ENCODE measurements around the gene SFXN5.
"Not testable (repeated sequence)": the region's sequence is repeated elsewhere in the genome, so short reads cannot be mapped to it uniquely, and the experiment has no call there.

The SFXN5 gene, protein sequence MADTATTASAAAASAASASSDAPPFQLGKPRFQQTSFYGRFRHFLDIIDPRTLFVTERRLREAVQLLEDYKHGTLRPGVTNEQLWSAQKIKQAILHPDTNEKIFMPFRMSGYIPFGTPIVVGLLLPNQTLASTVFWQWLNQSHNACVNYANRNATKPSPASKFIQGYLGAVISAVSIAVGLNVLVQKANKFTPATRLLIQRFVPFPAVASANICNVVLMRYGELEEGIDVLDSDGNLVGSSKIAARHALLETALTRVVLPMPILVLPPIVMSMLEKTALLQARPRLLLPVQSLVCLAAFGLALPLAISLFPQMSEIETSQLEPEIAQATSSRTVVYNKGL

DNA sequence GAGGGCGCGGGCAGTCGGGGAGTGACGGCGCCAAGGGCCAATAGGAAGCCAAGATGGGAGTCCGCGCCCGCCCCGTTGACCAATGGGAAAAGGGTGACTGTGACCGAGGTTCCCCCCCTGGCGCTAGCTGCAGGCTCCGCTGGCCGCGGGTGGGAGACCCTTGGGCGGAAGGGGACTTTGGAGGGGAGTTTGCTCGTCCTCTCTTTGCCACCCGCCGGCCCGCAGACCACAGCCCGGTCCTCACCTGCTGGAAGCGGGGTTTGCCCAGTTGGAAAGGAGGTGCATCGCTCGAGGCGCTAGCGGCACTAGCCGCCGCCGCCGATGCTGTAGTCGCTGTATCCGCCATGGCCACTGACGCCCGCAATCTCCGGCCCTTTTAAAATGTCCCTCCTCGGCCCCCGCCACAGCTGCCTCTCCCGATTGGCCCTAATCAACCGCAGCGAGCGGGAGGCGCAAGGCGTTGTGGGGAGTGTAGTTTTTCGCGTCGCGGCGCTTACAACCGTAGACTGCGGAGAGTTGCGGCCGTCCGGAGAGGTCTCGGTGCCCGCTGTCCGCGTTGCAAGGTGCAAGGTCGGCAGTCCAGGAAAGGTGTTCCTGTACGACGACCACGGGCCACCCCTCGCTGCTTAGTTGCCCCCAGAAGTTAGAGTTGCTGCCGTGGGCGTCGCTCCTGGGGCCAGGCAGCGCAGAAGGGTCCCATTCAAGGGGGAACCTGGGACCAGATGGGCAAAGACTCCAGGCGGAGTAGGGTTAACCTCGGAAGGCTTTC, at the start of gene SFXN5:
SFXN5 (minus strand) TSS at position 353 of the 769 bp plus-strand sequence; CDS start at position 346, 7 bp downstream.
- peak; percentile 93 for DNase-seq (ENCODE audit: low read depth)

DNA sequence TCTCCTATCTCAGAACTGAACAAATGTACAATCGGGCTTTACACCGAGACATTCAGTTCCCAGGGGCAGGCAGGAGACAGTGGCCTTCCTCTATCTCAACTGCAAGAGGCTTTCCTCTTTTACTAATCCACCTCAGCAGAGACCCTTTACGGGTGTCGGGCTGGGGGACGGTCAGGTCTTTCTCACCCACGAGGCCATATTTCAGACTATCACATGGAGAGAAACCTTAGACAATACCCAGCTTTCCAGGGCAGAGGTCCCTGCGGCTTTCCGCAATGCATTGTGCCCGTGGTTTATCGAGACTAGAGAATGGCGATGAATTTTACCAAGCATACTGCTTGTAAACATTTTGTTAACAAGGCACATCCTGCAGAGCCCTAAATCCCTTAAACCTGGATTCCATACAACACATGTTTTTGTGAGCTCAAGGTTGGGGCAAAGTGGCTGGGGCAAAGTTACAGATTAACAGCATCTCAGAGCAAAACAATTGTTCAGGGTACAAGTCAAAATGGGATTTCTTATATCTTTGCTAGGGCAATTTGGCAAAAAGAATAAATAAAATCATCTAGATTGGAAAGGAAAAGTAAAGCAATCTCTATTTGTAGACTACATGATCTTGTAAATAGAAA, 48.2 kb upstream of the SFXN5 start:
- not testable (repeated sequence) for DNase-seq (ENCODE audit: low read depth)

DNA sequence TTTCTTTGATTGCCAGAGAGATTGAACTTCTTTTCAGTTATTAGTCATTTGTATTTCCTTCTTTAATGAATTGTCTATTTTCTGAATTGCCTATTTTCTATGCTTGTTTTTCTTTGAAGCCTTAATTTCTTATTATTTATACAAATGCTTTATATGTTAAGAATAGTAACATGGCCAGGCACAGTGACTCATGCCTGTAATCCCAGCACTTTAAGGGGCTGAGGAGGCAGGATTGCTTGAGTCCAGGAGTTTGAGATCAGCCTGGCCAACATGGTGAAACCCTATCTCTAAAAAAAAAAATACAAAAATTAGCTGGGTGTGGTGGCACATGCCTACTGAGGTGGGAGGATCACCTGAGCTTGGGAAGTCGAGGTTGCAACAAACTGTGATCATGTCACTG, 45.9 kb upstream of the SFXN5 start:
- no peak for DNase-seq (ENCODE audit: low read depth)

DNA sequence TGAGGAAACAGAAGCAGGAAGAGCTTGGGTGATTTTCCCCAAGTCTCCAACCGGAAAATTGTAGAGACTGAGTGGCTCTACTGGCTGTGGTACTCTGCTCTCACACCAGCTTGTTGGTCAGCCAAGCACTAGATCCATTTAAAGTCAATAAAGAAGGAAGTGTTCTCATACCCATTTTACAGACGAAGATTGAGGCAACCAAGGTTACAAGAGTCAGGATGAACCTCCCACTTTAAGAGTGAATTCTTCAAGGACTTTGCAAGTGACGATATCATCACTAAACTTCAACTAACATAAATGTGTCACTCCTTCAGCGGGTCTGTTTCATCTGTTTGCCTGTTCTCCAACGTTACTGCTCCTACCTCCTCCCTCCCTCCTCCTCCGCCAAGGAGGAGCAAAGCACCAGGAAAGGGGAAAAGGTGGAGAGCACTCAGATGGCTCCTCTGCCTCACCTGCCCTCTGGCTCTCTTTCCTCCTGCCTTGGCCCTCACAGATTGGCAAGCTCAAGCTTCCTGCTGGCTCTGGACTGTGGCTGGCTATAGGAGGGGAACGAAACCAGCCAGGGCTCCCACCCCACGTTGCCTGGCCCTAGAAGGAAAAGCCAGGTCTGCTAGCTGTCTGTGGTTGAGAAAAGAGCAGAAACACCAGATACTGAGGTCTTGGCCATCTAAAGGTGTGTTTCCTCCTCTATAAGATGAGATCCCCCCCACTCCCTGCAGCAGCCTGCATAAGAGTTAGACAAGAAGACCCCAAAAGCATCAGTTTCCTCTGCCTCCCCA, 44.9 kb upstream of the SFXN5 start:
- DNase-seq (ENCODE audit: low read depth), result no peak

DNA sequence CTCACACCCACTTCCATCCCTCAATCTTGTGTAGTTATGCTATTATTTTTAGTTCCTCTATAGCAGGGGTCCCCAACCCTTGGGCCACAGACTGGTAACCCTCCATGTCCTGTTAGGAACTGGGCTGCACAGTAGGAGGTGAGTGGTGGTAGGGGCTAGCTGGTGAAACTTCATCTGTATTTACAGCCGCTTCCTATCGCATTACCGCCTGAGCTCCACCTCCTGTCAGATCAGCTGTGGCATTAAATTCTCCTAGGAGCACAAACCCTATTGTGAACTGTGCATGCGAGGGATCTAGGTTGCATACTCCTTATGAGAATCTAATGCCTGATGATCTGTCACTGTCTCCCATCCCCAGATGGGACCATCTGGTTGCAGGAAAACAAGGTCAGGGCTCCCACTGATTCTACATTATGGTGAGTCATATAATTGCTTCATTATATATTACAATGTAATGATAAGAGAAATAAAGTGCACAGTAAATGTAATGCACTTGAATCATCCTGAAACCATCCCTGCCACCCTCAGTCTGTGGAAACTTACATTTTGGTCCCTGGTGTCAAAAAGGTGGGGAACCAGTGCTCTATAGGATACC, 42.9 kb upstream of the SFXN5 start:
- DNase-seq (ENCODE audit: low read depth), result no peak

DNA sequence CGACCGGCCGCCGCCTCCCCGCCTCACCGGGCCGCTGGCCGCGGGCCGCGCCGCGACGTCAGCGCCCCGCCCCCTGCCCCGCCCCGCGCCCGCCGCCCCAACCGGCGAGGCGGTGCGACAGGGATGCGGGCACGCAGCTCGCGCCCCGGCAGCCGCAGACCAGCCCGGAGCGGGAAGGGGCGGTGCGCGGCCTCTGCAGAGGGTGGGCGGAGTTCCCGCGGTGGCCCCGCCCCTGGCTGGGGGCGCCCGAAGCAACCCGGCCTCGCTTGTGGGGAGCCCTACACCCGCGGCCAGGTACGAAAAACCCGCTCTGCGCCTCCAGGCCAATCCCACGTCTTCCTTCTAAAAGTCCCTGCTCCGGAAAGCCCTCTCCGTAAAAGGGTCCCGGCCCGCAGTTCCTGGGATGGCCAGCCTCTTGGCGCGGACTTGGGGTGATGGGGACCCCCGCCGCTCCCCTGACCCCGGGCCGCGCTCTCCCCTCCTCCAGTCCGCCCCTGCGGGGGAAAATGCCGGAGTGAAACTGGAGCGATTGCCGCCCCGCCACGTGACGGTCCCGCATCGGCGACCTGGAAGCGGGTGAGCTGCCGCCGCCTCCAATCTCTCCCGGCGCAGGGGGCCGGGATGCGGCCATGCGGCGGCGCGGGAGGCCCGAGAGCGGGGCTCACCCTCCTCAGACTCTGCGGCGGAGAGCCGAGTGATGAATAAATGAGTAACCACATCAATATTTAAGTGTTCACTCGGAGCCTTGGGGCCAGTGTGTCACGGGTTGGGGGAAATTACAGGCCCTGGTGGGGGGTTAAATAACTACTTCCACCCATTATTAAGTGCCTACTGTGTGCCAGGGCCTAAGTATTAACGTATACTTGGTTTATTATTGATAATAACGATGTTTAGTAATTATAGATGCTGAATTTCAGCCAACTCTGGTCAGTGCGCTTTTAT, 41.7 kb upstream of the SFXN5 start, which contains the start of gene RAB11FIP5:
RAB11FIP5 (minus strand) TSS at position 36 of the 942 bp plus-strand sequence. CDS start 171 bp downstream, outside the sequence.
- peak; percentile 71 for DNase-seq (ENCODE audit: low read depth)

DNA sequence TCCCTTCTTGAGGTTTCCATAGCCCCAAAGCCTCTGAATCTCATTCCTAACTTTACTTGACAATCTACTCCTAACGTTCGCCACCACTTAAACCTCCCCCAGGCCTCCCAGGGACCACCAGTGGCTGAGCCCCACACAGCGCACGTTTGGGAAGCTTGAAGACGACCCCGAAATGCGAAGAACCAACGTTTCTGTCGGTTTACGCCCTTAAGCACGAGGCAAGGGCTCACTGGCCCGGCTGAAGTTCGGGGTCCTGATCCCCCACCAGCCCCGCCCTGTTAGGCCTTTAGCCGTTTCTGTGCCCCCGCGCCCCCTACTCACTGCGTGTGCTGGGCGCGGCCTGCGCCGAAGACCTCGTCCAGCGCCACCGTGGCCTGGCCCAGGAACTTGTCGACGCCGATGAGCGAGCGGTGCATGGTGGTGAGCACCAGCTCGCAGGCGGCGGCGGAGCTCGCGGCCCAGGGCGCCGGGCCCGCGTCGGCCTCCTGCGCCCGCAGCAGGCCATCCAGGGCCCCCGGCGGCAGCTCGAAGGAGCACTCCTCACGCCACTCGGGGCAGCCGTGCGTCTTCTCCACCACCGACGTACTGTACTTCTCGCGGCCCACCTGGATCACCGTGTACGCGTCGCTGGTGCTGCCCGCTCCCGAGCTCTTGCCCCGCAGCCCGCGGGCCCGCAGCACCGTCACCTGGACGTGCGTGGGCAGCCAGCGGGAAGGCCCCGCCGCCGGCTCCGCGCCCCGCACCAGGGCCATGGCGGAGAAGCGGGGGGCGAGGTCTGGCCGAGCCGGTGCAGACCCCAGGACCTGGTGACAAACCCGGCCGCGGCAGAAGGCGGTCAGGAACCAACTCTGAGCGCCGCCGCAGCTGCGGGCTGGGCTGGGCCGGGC, 40.8 kb upstream of the SFXN5 start:
- peak; percentile 6 for DNase-seq (ENCODE audit: low read depth)

DNA sequence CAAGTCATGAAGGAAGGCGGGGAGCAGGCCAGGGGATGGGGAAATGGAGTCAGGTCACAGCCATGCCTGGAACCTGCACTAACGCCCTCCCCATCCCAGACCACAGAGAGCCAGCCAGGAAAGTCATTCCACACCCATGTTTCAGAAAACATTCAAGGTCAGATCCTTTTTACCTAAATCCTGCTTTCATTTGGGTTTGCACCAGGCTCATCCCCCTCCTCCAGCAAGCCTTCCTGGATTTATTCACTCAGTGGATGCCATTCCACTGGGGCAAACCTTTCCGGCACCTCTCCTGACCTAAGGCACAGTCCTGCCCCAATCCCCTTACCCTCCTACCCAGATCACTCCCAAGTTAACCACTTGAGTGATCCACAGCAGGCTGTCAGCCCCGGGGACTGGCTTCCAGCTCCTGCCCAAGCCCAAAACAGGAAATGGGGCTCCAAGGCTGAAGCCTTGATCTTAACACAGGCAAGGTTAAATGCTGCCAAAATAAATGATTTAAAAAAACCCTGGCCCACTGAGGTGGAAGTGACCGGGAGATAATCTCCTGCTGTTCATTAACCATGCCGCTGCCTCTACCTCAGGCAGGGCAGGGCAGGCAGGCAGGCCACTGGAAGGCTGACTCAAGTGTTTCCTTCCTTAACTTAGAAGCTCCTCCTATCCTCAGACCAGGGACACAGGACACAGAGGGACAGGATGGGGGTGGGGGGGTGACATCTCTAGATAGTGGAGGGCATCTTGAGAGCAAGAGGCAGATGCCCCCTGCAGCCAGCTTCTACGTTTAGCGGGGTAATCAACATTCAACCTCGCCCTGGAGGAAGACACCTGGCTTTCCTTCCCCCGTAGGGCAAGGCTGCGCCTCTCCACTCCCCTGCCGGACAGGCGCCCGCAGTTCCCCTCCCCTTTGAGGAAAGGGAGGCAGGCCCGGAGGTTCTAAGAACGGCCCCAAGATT, 39.8 kb upstream of the SFXN5 start:
- DNase-seq (ENCODE audit: low read depth), result no peak

DNA sequence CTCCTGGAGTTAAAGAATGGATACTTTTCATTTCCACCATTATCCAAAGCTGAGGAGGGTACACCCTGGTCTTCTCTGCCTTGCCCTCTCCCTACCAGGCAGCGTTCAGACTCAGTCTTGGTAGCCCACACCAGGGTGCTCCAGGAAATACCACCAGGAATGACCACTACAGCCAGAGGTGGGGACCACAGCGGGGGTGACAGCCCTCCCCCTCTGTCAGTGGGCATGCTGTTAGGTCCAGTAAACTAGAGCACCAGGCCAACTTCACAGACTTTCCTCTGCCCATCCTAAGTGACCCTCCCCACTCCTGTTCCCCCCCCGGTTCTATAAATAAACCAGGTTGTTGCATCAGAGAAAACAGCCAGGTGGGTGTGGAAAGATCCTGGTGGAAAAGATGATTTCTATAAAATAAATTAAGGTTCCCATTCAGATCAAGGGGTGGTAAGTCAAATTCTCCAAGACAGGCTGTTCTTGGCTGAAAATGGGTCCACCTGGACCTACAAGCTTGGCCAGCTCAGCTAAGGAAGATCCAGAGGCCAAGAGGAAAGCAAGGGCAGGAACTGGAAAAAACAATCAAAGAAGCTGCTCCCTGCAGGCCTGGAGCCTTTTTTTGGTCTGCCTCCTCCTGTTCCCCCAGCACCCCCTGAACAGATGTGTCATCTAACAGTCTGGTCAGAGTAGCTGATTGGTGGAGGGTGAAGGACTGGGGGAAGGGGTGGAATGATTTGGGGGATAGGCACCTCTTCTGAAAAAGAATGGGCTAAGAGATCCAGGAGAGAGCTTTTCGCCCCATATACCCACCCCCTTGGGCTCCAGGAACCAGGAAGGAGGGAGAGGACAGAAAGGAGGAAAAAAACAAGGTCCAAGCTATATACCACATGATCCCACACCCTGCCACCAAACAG, 38.9 kb upstream of the SFXN5 start:
- DNase-seq (ENCODE audit: low read depth), result no peak

DNA sequence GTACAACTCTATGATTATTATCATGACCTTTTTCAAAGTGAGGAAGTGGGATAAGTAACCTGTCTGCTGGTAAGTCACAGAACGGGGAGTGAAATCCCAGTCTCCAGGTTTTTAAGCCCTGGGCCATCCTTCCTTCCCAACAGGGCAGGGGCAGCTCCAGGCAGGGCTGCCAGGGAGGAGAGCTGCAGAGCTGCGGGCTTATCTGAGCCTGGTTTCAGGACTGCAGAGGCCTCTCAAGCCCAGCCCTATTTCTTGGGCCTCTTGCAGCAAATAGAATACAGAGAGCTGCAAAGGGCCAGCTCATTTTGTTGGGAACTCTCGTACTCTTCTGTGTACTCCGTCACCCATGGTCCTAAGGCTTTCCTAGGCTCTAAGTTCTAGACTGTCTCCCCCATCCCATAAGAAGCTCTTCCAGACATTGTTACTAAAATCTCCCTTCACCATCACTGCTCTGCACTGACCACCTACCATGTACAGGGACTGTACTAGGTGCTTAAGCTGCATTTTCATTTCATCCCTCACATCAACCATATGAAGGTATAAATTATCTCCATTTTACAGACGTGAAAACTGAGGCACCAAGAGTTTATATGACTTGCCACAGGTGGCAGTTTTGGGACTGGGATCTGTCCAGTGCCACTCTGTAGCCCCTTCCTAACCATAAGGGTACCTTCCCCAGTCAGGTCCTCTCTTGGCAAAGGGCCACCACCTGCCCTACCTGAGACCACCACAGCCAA, 38.1 kb upstream of the SFXN5 start:
- DNase-seq (ENCODE audit: low read depth), result no peak

DNA sequence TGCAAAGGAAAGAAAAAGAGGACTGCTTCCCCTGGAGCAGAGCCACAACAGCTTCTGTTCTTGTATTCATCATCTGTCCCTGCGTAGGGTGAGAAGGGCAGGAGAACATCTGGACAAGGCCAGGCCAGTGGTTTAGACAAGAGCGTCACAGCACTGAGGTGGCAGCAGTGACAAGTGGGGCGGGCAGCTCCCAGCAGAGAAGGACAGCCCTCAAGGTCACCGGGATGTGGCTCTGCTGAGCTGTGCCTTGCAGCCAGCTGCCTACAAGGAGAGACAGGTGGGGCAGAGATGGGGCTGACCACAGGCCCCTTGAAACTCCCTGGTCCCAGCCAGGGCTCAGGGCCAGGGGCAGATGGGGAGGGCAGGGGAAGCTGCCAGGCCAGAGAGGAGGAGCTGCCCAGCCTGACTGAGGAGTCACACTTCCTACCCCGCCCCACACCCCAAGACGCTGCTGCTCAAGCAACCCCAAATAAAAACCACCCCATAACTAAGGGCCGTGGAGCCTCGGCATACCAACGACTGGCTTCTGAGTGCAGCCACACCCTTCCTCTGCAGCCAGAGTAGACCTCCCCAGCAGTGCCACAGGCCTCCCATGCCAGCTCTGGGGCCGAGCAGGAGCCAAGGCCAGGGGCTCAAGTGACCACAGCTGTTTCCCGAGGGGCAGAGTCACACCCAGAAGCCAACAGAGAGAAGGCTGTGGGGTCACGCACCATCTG, 35.9 kb upstream of the SFXN5 start:
- DNase-seq (ENCODE audit: low read depth), result no peak

DNA sequence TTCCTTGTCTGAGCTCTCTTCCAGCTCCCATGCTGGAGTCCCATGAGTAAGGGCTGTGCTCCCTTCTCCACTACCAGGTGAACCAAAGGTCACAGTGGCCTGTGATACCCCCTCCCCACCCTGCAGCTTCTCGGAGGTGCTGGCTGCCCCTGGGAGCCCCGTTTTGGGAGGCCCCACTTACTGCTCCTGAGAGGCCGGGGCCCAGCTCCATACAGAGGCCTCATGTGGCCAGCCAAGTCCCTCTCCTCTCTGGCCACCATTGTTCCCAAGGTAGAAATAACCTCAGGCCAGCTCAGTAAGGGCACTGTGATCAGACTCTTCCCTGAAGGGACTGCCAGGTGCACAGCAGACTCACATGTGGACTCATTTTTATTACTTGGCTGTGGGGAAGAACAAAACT, 35.3 kb upstream of the SFXN5 start:
- no peak for DNase-seq (ENCODE audit: low read depth)

DNA sequence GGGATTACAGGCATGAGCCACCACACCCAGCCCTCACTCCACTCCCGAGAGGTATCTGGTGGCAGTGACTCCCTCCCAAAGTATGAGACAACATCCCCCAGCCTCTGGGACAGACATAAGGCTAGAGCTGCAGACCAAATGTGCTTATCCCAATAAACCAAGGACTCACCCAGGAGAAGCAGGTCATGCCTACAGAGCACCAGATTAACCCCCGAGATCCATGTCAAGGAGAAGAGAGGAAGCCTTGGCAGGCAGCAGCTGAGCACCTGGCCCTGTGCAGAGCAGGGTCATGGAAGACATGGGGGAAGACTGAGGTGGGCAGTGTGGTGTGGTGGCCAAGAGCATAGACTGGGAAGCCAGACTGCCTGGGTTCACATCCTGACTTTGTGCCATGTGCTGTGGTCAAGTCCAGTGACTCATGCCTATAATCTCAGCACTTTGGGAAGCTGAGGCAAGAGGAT, 34.0 kb upstream of the SFXN5 start:
- DNase-seq (ENCODE audit: low read depth), result no peak

DNA sequence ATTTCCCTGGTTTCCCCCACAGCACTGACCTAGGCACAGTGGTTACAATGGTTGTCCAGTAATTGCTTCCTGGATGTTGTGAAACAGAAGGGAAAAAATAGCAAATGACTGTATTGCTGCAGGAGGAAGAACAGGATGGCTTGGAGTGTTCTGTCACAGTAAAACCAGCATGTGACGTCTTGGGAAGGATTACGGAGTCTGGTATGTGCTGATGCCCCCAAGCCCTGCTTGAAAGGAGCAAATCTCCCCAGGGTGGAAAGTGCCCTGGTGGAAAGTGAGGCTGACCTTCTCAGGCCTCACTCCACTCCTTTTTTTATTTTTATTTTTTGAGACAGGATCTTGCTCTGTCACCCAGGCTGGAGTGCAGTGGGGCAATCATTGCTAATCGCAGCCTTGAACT, 33.4 kb upstream of the SFXN5 start:
- DNase-seq (ENCODE audit: low read depth), result no peak

DNA sequence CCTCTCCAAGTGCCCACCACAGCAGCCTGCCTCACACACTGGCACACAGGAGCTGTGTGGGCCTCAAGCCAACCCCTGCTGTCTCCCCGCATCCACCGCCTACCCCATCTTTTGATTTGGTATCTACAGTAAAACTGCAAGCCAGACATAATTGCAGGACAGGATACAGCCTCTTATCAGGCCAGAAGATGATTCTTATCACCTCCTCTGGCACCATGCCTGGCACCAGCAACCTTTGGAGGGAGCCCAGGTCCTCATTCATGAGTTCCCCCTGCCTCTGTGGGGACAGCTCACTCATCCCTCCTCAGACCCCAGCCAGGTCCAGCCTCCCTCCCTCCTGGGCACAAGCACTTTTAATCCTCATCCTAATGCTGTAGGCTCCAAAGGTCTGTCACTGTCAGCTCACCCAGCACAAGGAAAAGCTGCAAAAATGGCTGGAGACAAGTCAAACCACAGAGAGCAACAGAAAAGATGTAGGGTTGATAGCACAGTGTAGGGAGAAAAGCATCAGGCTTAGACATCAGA, 31.6 kb upstream of the SFXN5 start:
- DNase-seq (ENCODE audit: low read depth), result no peak
